Mesendoderm (in vitro differentiated cells): Measurements from ENCODE around the gene KAZN.

Experiments used
- DNase-seq: peaks from one replicate; pipeline ENCODE4 v3.0.0; 2013
- H2AK5ac ChIP-seq: 2 replicates; pipeline ENCODE4 v1.6.1; 2013; ENCODE audit warnings: low read length, inconsistent platforms
- H2BK120ac ChIP-seq: 2 replicates; pipeline ENCODE4 v1.6.1; 2013; ENCODE audit warnings: low read depth, mild to moderate bottlenecking, low read length, moderate library complexity, mixed read lengths
- H2BK15ac ChIP-seq: replicated peaks from 2 replicates; pipeline ENCODE4 v1.6.1; 2013; ENCODE audit warnings: low read depth, mild to moderate bottlenecking, moderate library complexity
- H2BK5ac ChIP-seq: 2 replicates; pipeline ENCODE4 v1.6.1; 2013; ENCODE audit warnings: low read length, inconsistent platforms
- H3K18ac ChIP-seq: 2 replicates; pipeline ENCODE4 v1.6.1; 2013; ENCODE audit warnings: mild to moderate bottlenecking, low read length, mixed read lengths
- H3K23ac ChIP-seq: one replicate; pipeline ENCODE4 v1.6.1; 2013; ENCODE audit warnings: low read length
- H3K27ac ChIP-seq: 2 replicates; pipeline ENCODE4 v1.5.1; 2013; ENCODE audit warnings: low read depth, mild to moderate bottlenecking, inconsistent platforms, low read length, moderate library complexity
- H3K27me3 ChIP-seq: 2 replicates; pipeline ENCODE4 v1.6.1; 2013; ENCODE audit warnings: low read length, control low read depth, mild to moderate bottlenecking, inconsistent platforms; ENCODE audit not compliant: insufficient read depth, poor library complexity
- H3K36me3 ChIP-seq: 2 replicates; pipeline ENCODE4 v1.6.1; 2013; ENCODE audit warnings: low read length, inconsistent platforms; ENCODE audit not compliant: control insufficient read depth, insufficient read depth
- H3K4ac ChIP-seq: one replicate; pipeline ENCODE4 v1.6.1; 2013; ENCODE audit warnings: low read depth, mild to moderate bottlenecking, low read length, moderate library complexity
- H3K4me1 ChIP-seq: 2 replicates; pipeline ENCODE4 v1.6.1; 2013; ENCODE audit warnings: low read depth, low read length, inconsistent platforms; ENCODE audit not compliant: control insufficient read depth
- H3K4me2 ChIP-seq: 2 replicates; pipeline ENCODE4 v1.6.1; 2013; ENCODE audit warnings: low read length
- H3K4me3 ChIP-seq: 2 replicates; pipeline ENCODE4 v1.5.1; 2013; ENCODE audit warnings: mild to moderate bottlenecking, low read length
- H3K56ac ChIP-seq: one replicate; pipeline ENCODE4 v1.6.1; 2013; ENCODE audit warnings: low read length
- H3K79me1 ChIP-seq: 2 replicates; pipeline ENCODE4 v1.6.1; 2013; ENCODE audit warnings: low read length, inconsistent platforms
- H3K79me2 ChIP-seq: 2 replicates; pipeline ENCODE4 v1.6.1; 2013; ENCODE audit warnings: mild to moderate bottlenecking, low read length; ENCODE audit not compliant: control insufficient read depth, insufficient read depth
- H3K9ac ChIP-seq: 2 replicates; pipeline ENCODE4 v1.6.1; 2013; ENCODE audit warnings: low read length, inconsistent platforms
- H4K5ac ChIP-seq: one replicate; pipeline ENCODE4 v1.6.1; 2013; ENCODE audit warnings: low read length
- H4K8ac ChIP-seq: one replicate; pipeline ENCODE4 v1.6.1; 2013; ENCODE audit warnings: low read depth, mild to moderate bottlenecking, control low read depth, low read length, moderate library complexity
- WGBS: extraction: QIAGEN DNeasy Blood & Tissue Kit; methylation state at CpG from one replicate; pipeline ENCODE4 v1.1.7; 2013; ENCODE audit warnings: low lambda C conversion rate, missing lambda C conversion rate; ENCODE audit not compliant: insufficient coverage; ENCODE audit errors: extremely low coverage; 5-methylcytosine and 5-hydroxymethylcytosine counted together

The KAZN gene

DNA sequence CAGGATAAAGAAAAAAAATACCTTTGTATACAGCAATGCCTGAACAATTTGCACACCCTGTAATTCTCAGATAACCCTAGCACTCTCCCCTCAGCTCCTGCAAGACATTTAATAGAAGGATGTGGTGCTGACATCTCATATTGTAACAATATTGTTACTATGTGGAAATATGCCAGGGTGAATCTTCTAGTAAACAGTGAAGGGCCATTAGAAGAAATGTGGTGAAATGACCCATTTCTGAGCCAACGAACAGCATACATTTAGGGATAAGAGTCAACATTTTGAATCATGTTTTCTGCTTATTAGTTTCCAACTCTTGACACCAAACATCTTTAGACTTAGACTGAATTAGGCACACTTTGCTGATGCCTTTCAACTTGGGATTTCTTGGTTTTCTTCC, 188.2 kb downstream of the KAZN start:
- H3K23ac ChIP-seq: no peak overlapping the region
- no peaks in the 10 kb centered on the region for H3K36me3 ChIP-seq
- H2AK5ac ChIP-seq: no peak overlapping the region
- no peaks in the 10 kb centered on the region for H3K79me2 ChIP-seq
- H3K79me1 ChIP-seq: peaks cover 3% of the 10 kb centered on the region
- no peak overlapping the region for H2BK15ac ChIP-seq
- no peak overlapping the region for H3K9ac ChIP-seq
- peaks cover 9% of the 10 kb centered on the region for H3K4me1 ChIP-seq
- no peak overlapping the region for H3K4ac ChIP-seq
- no peak overlapping the region for H4K5ac ChIP-seq
- H2BK5ac ChIP-seq: no peak overlapping the region
- H4K8ac ChIP-seq: no peak overlapping the region
- no peak overlapping the region for H3K27ac ChIP-seq
- no peaks in the 10 kb centered on the region for H3K27me3 ChIP-seq
- no peak overlapping the region for H3K56ac ChIP-seq
- H3K18ac ChIP-seq: no peak overlapping the region
- no peak for DNase-seq
- no CpG with 5 or more reads among the region's 1 CpG for WGBS
- H3K4me3 ChIP-seq: no peak overlapping the region
- H2BK120ac ChIP-seq: no peak overlapping the region
- H3K4me2 ChIP-seq: no peak overlapping the region

DNA sequence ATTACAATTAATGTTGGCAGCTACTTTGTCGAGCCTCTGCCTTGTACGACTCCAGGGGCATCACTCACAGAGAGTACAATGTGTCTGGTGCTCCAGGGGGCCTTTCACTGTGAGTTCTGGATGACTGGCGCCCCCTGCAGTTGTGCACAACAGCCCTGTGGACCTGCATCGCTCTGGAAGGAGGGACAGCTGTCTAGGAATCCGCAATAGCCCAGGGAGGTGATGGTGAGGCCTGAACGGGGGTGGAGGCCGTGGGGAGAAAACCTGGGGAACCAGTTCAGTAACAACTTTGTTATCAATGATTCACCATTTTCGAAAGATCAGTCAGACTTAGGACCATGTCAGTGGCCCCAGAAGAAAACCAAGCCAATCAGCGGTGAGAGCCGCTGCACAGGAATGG, 189.1 kb downstream of the KAZN start:
- Histone ChIP-seq H3K4me2 (no peak overlapping the region), H2BK120ac (no peak overlapping the region), H3K4me1 (peaks cover 9% of the 10 kb centered on the region), H3K27me3 (no peaks in the 10 kb centered on the region), H3K4ac (no peak overlapping the region), H3K36me3 (no peaks in the 10 kb centered on the region), H3K9ac (no peak overlapping the region), H2BK5ac (no peak overlapping the region), H3K4me3 (no peak overlapping the region), H2AK5ac (no peak overlapping the region), H4K8ac (no peak overlapping the region), H3K79me2 (no peaks in the 10 kb centered on the region), H3K27ac (no peak overlapping the region), H3K79me1 (peaks cover 3% of the 10 kb centered on the region), H2BK15ac (no peak overlapping the region), H4K5ac (no peak overlapping the region), H3K23ac (no peak overlapping the region), H3K18ac (no peak overlapping the region), H3K56ac (no peak overlapping the region)
- WGBS: no CpG with 5 or more reads among the region's 10 CpGs
- peak; percentile 43 for DNase-seq

DNA sequence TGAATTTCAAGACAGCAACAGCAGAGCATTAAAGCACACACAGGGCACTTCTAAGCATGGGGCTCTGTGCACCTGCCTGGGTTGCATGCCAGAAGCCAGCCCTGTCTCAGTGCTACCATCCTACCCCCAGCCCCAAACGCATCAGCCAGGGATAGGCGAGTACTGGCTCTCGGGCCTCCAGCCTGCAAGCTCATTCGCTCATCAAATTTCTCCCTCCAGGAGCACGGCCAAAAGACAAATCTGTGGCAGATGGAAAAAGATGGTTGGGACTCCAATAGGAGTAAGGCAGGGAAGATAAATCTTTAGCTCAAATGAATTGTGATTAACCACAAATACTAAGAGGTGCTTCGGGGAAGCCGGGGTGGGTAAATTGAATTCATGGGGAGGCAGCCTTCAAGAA, 189.6 kb downstream of the KAZN start:
- no peaks in the 10 kb centered on the region for H3K79me2 ChIP-seq
- peaks cover 3% of the 10 kb centered on the region for H3K79me1 ChIP-seq
- no peaks in the 10 kb centered on the region for H3K27me3 ChIP-seq
- H3K9ac ChIP-seq: no peak overlapping the region
- no peak overlapping the region for H3K27ac ChIP-seq
- no peak overlapping the region for H3K4me2 ChIP-seq
- no peak overlapping the region for H3K56ac ChIP-seq
- no peak overlapping the region for H3K23ac ChIP-seq
- H2BK15ac ChIP-seq: no peak overlapping the region
- no peak overlapping the region for H3K4me3 ChIP-seq
- no peaks in the 10 kb centered on the region for H3K36me3 ChIP-seq
- no peak for DNase-seq
- no peak overlapping the region for H4K5ac ChIP-seq
- no peak overlapping the region for H4K8ac ChIP-seq
- H3K4me1 ChIP-seq: peaks cover 7% of the 10 kb centered on the region
- no peak overlapping the region for H3K4ac ChIP-seq
- no peak overlapping the region for H2BK120ac ChIP-seq
- H2BK5ac ChIP-seq: no peak overlapping the region
- no peak overlapping the region for H3K18ac ChIP-seq
- no peak overlapping the region for H2AK5ac ChIP-seq
- no CpG with 5 or more reads among the region's 7 CpGs for WGBS

DNA sequence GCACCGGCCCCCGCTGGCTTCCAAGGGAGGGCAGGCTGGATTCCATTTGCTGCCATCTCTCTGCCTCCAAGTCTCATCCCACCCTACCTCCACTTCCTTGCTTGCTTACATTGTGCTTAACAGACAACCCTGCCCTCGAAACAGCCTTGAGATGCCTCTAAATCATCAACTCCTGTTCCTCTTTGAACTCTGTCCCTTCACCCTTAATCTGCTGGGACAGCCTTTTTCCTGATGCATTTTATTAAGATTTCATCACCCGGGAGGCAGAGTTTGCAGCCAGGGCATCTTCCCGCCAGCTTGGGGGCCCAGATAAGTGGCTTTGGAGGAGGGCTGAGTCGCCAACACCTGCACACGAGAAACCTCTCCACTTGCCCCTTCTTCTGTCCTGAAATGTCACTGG, 192.5 kb downstream of the KAZN start:
- Histone ChIP-seq H2BK15ac (no peak overlapping the region), H3K4me2 (no peak overlapping the region), H3K56ac (no peak overlapping the region), H2BK120ac (no peak overlapping the region), H3K23ac (no peak overlapping the region), H3K4me1 (no peaks in the 10 kb centered on the region), H3K9ac (no peak overlapping the region), H3K4ac (no peak overlapping the region), H3K79me2 (no peaks in the 10 kb centered on the region), H4K5ac (no peak overlapping the region), H2BK5ac (no peak overlapping the region), H3K36me3 (peaks cover 1% of the 10 kb centered on the region), H3K79me1 (no peaks in the 10 kb centered on the region), H3K27me3 (no peaks in the 10 kb centered on the region), H3K4me3 (no peak overlapping the region), H4K8ac (no peak overlapping the region), H3K27ac (no peak overlapping the region), H3K18ac (no peak overlapping the region), H2AK5ac (no peak overlapping the region)
- DNase-seq: no peak
- WGBS: no CpG with 5 or more reads among the region's 7 CpGs

DNA sequence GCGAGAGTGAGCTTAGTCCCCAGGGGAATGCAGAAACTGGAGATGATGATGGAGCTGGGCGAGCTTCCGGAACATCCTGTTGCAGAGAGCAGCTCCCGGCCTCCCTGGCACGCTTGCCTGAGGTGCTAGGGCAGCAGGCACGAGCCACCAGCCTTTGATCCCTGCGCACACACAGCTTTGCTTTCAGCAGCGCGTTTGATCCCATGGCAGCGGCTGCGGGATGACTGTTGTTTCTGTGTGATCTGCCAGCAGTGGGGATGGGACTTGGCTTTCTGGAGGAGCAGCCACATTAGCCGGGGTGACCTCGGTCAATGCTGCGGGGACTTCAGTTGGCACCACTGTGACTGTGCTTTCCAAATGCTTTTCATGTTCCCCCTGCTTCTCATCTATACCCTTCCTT, 193.2 kb downstream of the KAZN start:
- H2AK5ac ChIP-seq: no peak overlapping the region
- H3K4ac ChIP-seq: no peak overlapping the region
- no peak overlapping the region for H2BK120ac ChIP-seq
- no peak overlapping the region for H3K4me3 ChIP-seq
- no peak overlapping the region for H3K56ac ChIP-seq
- H3K27ac ChIP-seq: no peak overlapping the region
- H3K79me2 ChIP-seq: no peaks in the 10 kb centered on the region
- H2BK5ac ChIP-seq: no peak overlapping the region
- no peak overlapping the region for H4K8ac ChIP-seq
- no peak overlapping the region for H3K9ac ChIP-seq
- H4K5ac ChIP-seq: no peak overlapping the region
- H3K4me1 ChIP-seq: no peaks in the 10 kb centered on the region
- H3K4me2 ChIP-seq: no peak overlapping the region
- no peak for DNase-seq
- H3K27me3 ChIP-seq: no peaks in the 10 kb centered on the region
- peaks cover 1% of the 10 kb centered on the region for H3K36me3 ChIP-seq
- no CpG with 5 or more reads among the region's 14 CpGs for WGBS
- no peak overlapping the region for H3K18ac ChIP-seq
- H3K23ac ChIP-seq: no peak overlapping the region
- no peak overlapping the region for H2BK15ac ChIP-seq
- H3K79me1 ChIP-seq: no peaks in the 10 kb centered on the region

DNA sequence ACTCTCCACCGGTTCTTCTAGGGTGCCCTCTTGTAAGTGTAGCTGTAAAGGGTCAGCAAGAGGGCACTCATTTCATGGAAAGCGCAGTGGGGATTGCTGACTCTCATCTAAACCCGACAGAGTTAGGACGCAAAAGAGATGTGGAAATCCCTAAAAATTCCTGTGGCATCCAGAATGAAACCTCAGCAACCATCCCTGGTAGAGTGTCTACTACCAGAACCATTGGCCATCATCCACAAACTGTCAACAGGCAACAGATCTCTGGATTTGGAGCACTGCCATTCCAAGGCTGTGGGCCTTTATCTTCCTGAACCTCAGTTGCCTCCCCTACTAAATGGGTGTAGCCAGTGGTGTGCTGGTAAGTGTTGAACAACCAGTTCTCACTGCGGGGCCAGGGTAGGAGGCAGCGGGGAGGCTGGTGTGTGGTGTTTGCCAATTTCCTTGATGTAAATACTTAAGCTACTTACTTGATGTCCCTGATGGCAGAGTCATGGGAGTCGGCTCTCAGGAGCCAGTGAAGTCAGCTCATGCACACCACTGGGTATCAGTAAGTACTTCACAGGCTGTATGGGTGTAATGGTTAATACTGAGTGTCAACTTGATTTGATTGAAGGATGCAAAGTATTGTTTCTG, 195.8 kb downstream of the KAZN start:
- H3K18ac ChIP-seq: no peak overlapping the region
- no CpG with 5 or more reads among the region's 7 CpGs for WGBS
- no peak overlapping the region for H4K5ac ChIP-seq
- no peak overlapping the region for H3K9ac ChIP-seq
- no peak overlapping the region for H4K8ac ChIP-seq
- no peak for DNase-seq
- no peak overlapping the region for H2AK5ac ChIP-seq
- no peaks in the 10 kb centered on the region for H3K79me2 ChIP-seq
- H3K56ac ChIP-seq: no peak overlapping the region
- no peaks in the 10 kb centered on the region for H3K4me1 ChIP-seq
- no peak overlapping the region for H2BK5ac ChIP-seq
- no peak overlapping the region for H3K4me3 ChIP-seq
- H3K36me3 ChIP-seq: peaks cover 1% of the 10 kb centered on the region
- H3K27me3 ChIP-seq: no peaks in the 10 kb centered on the region
- no peak overlapping the region for H3K4me2 ChIP-seq
- no peak overlapping the region for H2BK120ac ChIP-seq
- no peak overlapping the region for H3K4ac ChIP-seq
- H2BK15ac ChIP-seq: no peak overlapping the region
- peak overlapping the region; percentile 29 for H3K23ac ChIP-seq
- peaks cover 1% of the 10 kb centered on the region for H3K79me1 ChIP-seq
- H3K27ac ChIP-seq: no peak overlapping the region
